Stimulated activated CD4-positive, alpha-beta T cell treated with anti-CD3 and anti-CD28 coated beads, Interleukin-12 subunit alpha, Interleukin-12 subunit beta, amount 100 ng/mL, for 4 hours (primary cell): ENCODE measurements around the gene ADGRG7.
"Not testable (repeated sequence)": the region's sequence is repeated elsewhere in the genome, so short reads cannot be mapped to it uniquely, and the experiment has no call there.

ENCODE experiments used
- DNase-seq: peaks from one replicate; pipeline ENCODE4 v3.0.0-alpha.2; 2020

Gene ADGRG7

GRCh38 chr3:100609305-100609704, at the start of gene ADGRG7:
Gene ADGRG7 (plus strand): TSS chr3:100609601. CDS start chr3:100609857, 256 bp downstream.
- no peak for DNase-seq

- no peak for DNase-seq
Observed at GRCh38 chr3:100560426-100560825, 49.0 kb upstream of the ADGRG7 start.

- DNase-seq = no peak
Observed at GRCh38 chr3:100561459-100562158, 47.8 kb upstream of the ADGRG7 start.

GRCh38 chr3:100562224-100562857, 47.1 kb upstream of the ADGRG7 start:
- DNase-seq = no peak

GRCh38 chr3:100563228-100563627, 46.2 kb upstream of the ADGRG7 start:
- no peak for DNase-seq

- DNase-seq = no peak
Observed at GRCh38 chr3:100563652-100564211, 45.7 kb upstream of the ADGRG7 start.

GRCh38 chr3:100570811-100571210, 38.6 kb upstream of the ADGRG7 start:
- DNase-seq = no peak

GRCh38 chr3:100574536-100574935, 34.9 kb upstream of the ADGRG7 start:
- no peak for DNase-seq

- no peak for DNase-seq
Observed at GRCh38 chr3:100575704-100576103, 33.7 kb upstream of the ADGRG7 start.

GRCh38 chr3:100577382-100578008, 31.9 kb upstream of the ADGRG7 start:
- no peak for DNase-seq

GRCh38 chr3:100578646-100579045, 30.8 kb upstream of the ADGRG7 start:
- DNase-seq = no peak

- DNase-seq = no peak
Observed at GRCh38 chr3:100580147-100580546, 29.3 kb upstream of the ADGRG7 start.

- no peak for DNase-seq
Observed at GRCh38 chr3:100581650-100582049, 27.8 kb upstream of the ADGRG7 start.

GRCh38 chr3:100582157-100582556, 27.2 kb upstream of the ADGRG7 start:
- DNase-seq = not testable (repeated sequence)

GRCh38 chr3:100584101-100584660, 25.2 kb upstream of the ADGRG7 start:
- no peak for DNase-seq

- no peak for DNase-seq
Observed at GRCh38 chr3:100586832-100587231, 22.6 kb upstream of the ADGRG7 start.

- DNase-seq = no peak
Observed at GRCh38 chr3:100588251-100588650, 21.1 kb upstream of the ADGRG7 start.

- peak; percentile 27 for DNase-seq
Observed at GRCh38 chr3:100590114-100590839, 19.1 kb upstream of the ADGRG7 start.

GRCh38 chr3:100590840-100591147, 18.6 kb upstream of the ADGRG7 start:
- DNase-seq = no peak

- DNase-seq = no peak
Observed at GRCh38 chr3:100591411-100591810, 18.0 kb upstream of the ADGRG7 start.

GRCh38 chr3:100600181-100601042, 9.0 kb upstream of the ADGRG7 start:
- DNase-seq = no peak
